H1 (cell line): ENCODE measurements around the gene SAMD7. TPM values are rescaled to one million over a fixed set of nuclear protein-coding genes. Genes with fewer than 3 reads are reported as not detected.

Source experiments
- CTCF ChIA-PET: fragments of 300-600 bp; sonication (Branson Sonifier 250); formaldehyde crosslinking; loops from one replicate; lab custom pipeline; 2021; ENCODE audit not compliant: partially characterized antibody; lab: Charles Lee
- POLR2A ChIA-PET: fragments of 300-600 bp; sonication (Branson Sonifier 250); formaldehyde crosslinking; loops from one replicate; lab custom pipeline; 2021; ENCODE audit warnings: inconsistent platforms; ENCODE audit not compliant: partially characterized antibody; lab: Charles Lee
- DNase-seq, 2 experiments: peaks; one replicate each; pipeline versions ENCODE4 v3.0.0 to v3.0.0-alpha.2; 2010 to 2022; ENCODE audit warnings: low spot score in 2 of 2, low read depth in 1 of 2, mixed read lengths in 1 of 2
- FAIRE-seq: peaks from 2 replicates; lab custom pipeline; 2011; peaks lifted over from hg19 to GRCh38; lab: Jason Lieb, UNC
- H2AFZ ChIP-seq: 2 replicates; pipeline ENCODE4 v1.8.1; 2012; ENCODE audit warnings: low read length, inconsistent platforms
- H2AK5ac ChIP-seq: 2 replicates; pipeline ENCODE4 v1.6.1; 2013; ENCODE audit warnings: low read depth, low read length
- H2BK120ac ChIP-seq: replicated peaks from 2 replicates; pipeline ENCODE3; 2013; ENCODE audit warnings: low read depth, low read length, inconsistent platforms
- H2BK12ac ChIP-seq: 2 replicates; pipeline ENCODE4 v1.6.1; 2013; ENCODE audit warnings: low read depth, low read length
- H2BK15ac ChIP-seq: 2 replicates; pipeline ENCODE4 v1.6.1; 2013; ENCODE audit warnings: low read length
- H2BK20ac ChIP-seq: 2 replicates; pipeline ENCODE4 v1.6.1; 2013; ENCODE audit warnings: low read length
- H2BK5ac ChIP-seq: 2 replicates; pipeline ENCODE4 v1.6.1; 2013; ENCODE audit warnings: low read depth, low read length
- H3K14ac ChIP-seq: 2 replicates; pipeline ENCODE4 v1.6.1; 2013; ENCODE audit warnings: inconsistent platforms; ENCODE audit not compliant: insufficient read length
- H3K18ac ChIP-seq: 2 replicates; pipeline ENCODE4 v1.6.1; 2013; ENCODE audit warnings: low read length; ENCODE audit errors: extremely low read depth
- H3K23ac ChIP-seq: 2 replicates; pipeline ENCODE4 v1.6.1; 2013; ENCODE audit warnings: inconsistent platforms; ENCODE audit not compliant: insufficient read length
- H3K23me2 ChIP-seq: 2 replicates; pipeline ENCODE4 v1.6.1; 2013; ENCODE audit warnings: low read depth, low read length
- H3K27ac ChIP-seq: 2 replicates; pipeline ENCODE4 v1.6.1; 2011; ENCODE audit warnings: low read depth, low read length, inconsistent platforms
- H3K27me3 ChIP-seq, 4 experiments: replicated peaks in 1 of 4; 1 replicate in 1 of 4; 2 replicates in 3 of 4; pipeline versions ENCODE4 v1.6.1 to v1.8.1; 2011 to 2013; ENCODE audit warnings: low read length in 3 of 4, mild to moderate bottlenecking in 3 of 4, inconsistent platforms in 2 of 4, mixed read lengths in 2 of 4, moderate library complexity in 1 of 4; ENCODE audit not compliant: control insufficient read depth in 3 of 4, insufficient read depth in 3 of 4; ENCODE audit errors: extremely low read depth in 1 of 4
- H3K36me3 ChIP-seq, 4 experiments: 2 replicates each; pipeline versions ENCODE4 v1.6.1 to v1.8.1; 2011 to 2013; ENCODE audit warnings: mild to moderate bottlenecking in 4 of 4, low read length in 3 of 4, moderate library complexity in 2 of 4, control low read depth in 1 of 4, inconsistent platforms in 1 of 4; ENCODE audit not compliant: insufficient read depth in 4 of 4, control insufficient read depth in 2 of 4
- H3K4ac ChIP-seq: replicated peaks from 2 replicates; pipeline ENCODE3; 2013; ENCODE audit warnings: low read length, low read depth, mixed read lengths, inconsistent platforms; ENCODE audit not compliant: insufficient read length
- H3K4me1 ChIP-seq, 4 experiments: replicated peaks in 1 of 4; 1 replicate in 1 of 4; 2 replicates in 3 of 4; pipeline versions ENCODE4 v1.6.1 to v1.8.1; 2011 to 2013; ENCODE audit warnings: low read length in 3 of 4, inconsistent platforms in 2 of 4, mixed read lengths in 1 of 4; ENCODE audit not compliant: insufficient read depth in 4 of 4, control insufficient read depth in 3 of 4
- H3K4me2 ChIP-seq, 2 experiments: 2 replicates each; pipeline versions ENCODE4 v1.6.1 to v1.8.1; 2011 to 2013; ENCODE audit warnings: low read depth in 2 of 2, low read length in 2 of 2, control low read depth in 1 of 2, inconsistent platforms in 1 of 2, mild to moderate bottlenecking in 1 of 2; ENCODE audit not compliant: insufficient read depth in 1 of 2
- H3K4me3 ChIP-seq, 4 experiments: fragments of 200-600, 300-600 bp in 1 of 4; sonication (generic), shearing (Covaris generic), sonication (Bioruptor Twin) in 1 of 4; 2 replicates each; pipeline versions ENCODE4 v1.5.1 to v1.8.1; 2011 to 2016; ENCODE audit warnings: low read length in 4 of 4, low read depth in 3 of 4, control low read depth in 2 of 4, inconsistent platforms in 2 of 4, mild to moderate bottlenecking in 2 of 4, mixed read lengths in 1 of 4, moderate library complexity in 1 of 4; ENCODE audit not compliant: insufficient read depth in 2 of 4; ENCODE audit errors: extremely low read depth in 1 of 4
- H3K56ac ChIP-seq: replicated peaks from 2 replicates; pipeline ENCODE3; 2013; ENCODE audit warnings: low read depth, mild to moderate bottlenecking, mixed read lengths, low read length, inconsistent platforms; ENCODE audit not compliant: insufficient read length
- H3K79me1 ChIP-seq: 2 replicates; pipeline ENCODE4 v1.6.1; 2013; ENCODE audit warnings: low read depth, low read length, control low read depth
- H3K79me2 ChIP-seq, 2 experiments: 2 replicates each; pipeline versions ENCODE4 v1.6.1 to v1.8.1; 2012 to 2013; ENCODE audit warnings: low read length in 2 of 2, mild to moderate bottlenecking in 2 of 2, inconsistent platforms in 1 of 2; ENCODE audit not compliant: insufficient read depth in 2 of 2, control insufficient read depth in 1 of 2
- H3K9ac ChIP-seq, 4 experiments: replicated peaks in 1 of 4; 1 replicate in 1 of 4; 2 replicates in 3 of 4; pipeline versions ENCODE4 v1.6.1 to v1.8.1; 2011 to 2013; ENCODE audit warnings: low read depth in 3 of 4, low read length in 3 of 4, control low read depth in 2 of 4, mild to moderate bottlenecking in 2 of 4, moderate library complexity in 2 of 4, inconsistent platforms in 1 of 4; ENCODE audit errors: extremely low read depth in 1 of 4
- H3K9me3 ChIP-seq, 2 experiments: 2 replicates each; pipeline versions ENCODE4 v1.6.1 to v1.8.1; 2012 to 2013; ENCODE audit warnings: mild to moderate bottlenecking in 2 of 2, moderate library complexity in 2 of 2, control low read depth in 1 of 2, inconsistent platforms in 1 of 2, low read depth in 1 of 2, low read length in 1 of 2, mixed read lengths in 1 of 2; ENCODE audit not compliant: insufficient read depth in 2 of 2
- H4K20me1 ChIP-seq, 2 experiments: replicated peaks in 1 of 2; 2 replicates each; pipeline versions ENCODE3 to v1.8.1; 2011 to 2013; ENCODE audit warnings: inconsistent platforms in 2 of 2, low read length in 2 of 2, mild to moderate bottlenecking in 1 of 2; ENCODE audit not compliant: insufficient read depth in 2 of 2, control insufficient read depth in 1 of 2
- H4K5ac ChIP-seq: 2 replicates; pipeline ENCODE4 v1.6.1; 2013; ENCODE audit warnings: low read length, low read depth, mixed read lengths, inconsistent platforms; ENCODE audit not compliant: insufficient read length
- H4K8ac ChIP-seq: 2 replicates; pipeline ENCODE4 v1.8.0; 2013; ENCODE audit warnings: mild to moderate bottlenecking, moderate library complexity, low read length, inconsistent platforms; ENCODE audit not compliant: insufficient read depth; ENCODE audit errors: extremely low read depth
- H4K91ac ChIP-seq: replicated peaks from 2 replicates; pipeline ENCODE3; 2013; ENCODE audit warnings: low read length, mixed read lengths, inconsistent platforms; ENCODE audit not compliant: insufficient read length
- POLR2AphosphoS5 ChIP-seq: IDR thresholded peaks from 2 replicates; pipeline ENCODE4 v1.6.1; 2011; ENCODE audit warnings: low read depth, low read length
- SRF ChIP-seq: IDR thresholded peaks from 2 replicates; pipeline ENCODE4 v1.6.1; 2011; ENCODE audit warnings: mild to moderate bottlenecking, low read depth, low read length, moderate library complexity
- WGBS, 2 experiments: shearing (Covaris generic) in 1 of 2; methylation state at CpG; one replicate each; pipeline versions ENCODE4 v1.1.6 to v1.1.7; 2013 to 2015; ENCODE audit warnings: low lambda C conversion rate in 2 of 2, mixed read lengths in 2 of 2, inconsistent platforms in 1 of 2, low coverage in 1 of 2, missing lambda C conversion rate in 1 of 2; ENCODE audit not compliant: insufficient replicate concordance in 2 of 2, insufficient coverage in 1 of 2, insufficient read length in 1 of 2; ENCODE audit errors: extremely low coverage in 1 of 2, missing lambda C conversion rate in 1 of 2; 5-methylcytosine and 5-hydroxymethylcytosine counted together
- polyA plus RNA-seq, 7 experiments: library from polyadenylated mRNA; depleted of rRNA in 3 of 7; stranded (reverse) in 5 of 7; unstranded in 2 of 7; fragments of >200 nt in 5 of 7; fragments of 200-250 nt in 2 of 7; gene quantifications; 1 replicate in 5 of 7; 2 replicates in 1 of 7; 4 replicates in 1 of 7; pipeline versions ENCODE4 v1.2.1 to v1.2.3, GENCODE V29; 2011 to 2013; ENCODE audit warnings: missing spikeins in 2 of 7, mixed read lengths in 2 of 7
- total RNA-seq: library from RNA; stranded (reverse); fragmentation: NEBNext Ultra II Directional; extraction: Animal tissue kit (Norgen Biotek cat#: 25700); gene quantifications from 2 replicates; pipeline ENCODE4 v1.2.1, GENCODE V29; 2021

The SAMD7 gene
- total and polyA plus RNA-seq, 2 of the 8 experiments (the other 6 are each of a cell fraction or from before 2014, with no cell fraction given) = not detected

GRCh38 chr3:169945313-169945712 lies 33.9 kb downstream of the SAMD7 start:
- H3K4me3 ChIP-seq = no peak overlapping the region
- no peak for DNase-seq
- no peak overlapping the region for H4K8ac ChIP-seq
- no peaks in the 10 kb centered on the region for H3K27me3 ChIP-seq
- H3K56ac ChIP-seq = no peak overlapping the region
- no peak overlapping the region for H4K91ac ChIP-seq
- H3K27ac ChIP-seq = no peak overlapping the region
- no peak overlapping the region for H3K18ac ChIP-seq
- no peak for FAIRE-seq
- H2AK5ac ChIP-seq = no peak overlapping the region
- no peaks in the 10 kb centered on the region for H4K20me1 ChIP-seq
- H2BK20ac ChIP-seq = no peak overlapping the region
- H2BK120ac ChIP-seq = no peak overlapping the region
- no peaks in the 10 kb centered on the region for H3K23me2 ChIP-seq
- no peak overlapping the region for H2AFZ ChIP-seq
- H3K4me1 ChIP-seq = no peaks in the 10 kb centered on the region
- H3K4me2 ChIP-seq = no peak overlapping the region
- no peak overlapping the region for H3K9ac ChIP-seq
- H3K79me1 ChIP-seq = no peaks in the 10 kb centered on the region
- H3K36me3 ChIP-seq = no peaks in the 10 kb centered on the region
- H4K5ac ChIP-seq = no peak overlapping the region
- ChIA-PET CTCF (no interaction called here), POLR2A (no interaction called here)
- H2BK15ac ChIP-seq = no peak overlapping the region
- H2BK12ac ChIP-seq = no peak overlapping the region
- no peak overlapping the region for H3K14ac ChIP-seq
- peaks cover 0 to 3% of the 10 kb centered on the region in 2 experiments; a peak in 2 of 4 replicates for H3K9me3 ChIP-seq
- WGBS, 2 experiments = 86% methylated on average over 7 of the region's 7 CpGs; no CpG with 5 or more reads in 1 of the 2 experiments
- no peak overlapping the region for H3K4ac ChIP-seq
- no peak overlapping the region for H3K23ac ChIP-seq
- no peaks in the 10 kb centered on the region for H3K79me2 ChIP-seq
- no peak overlapping the region for H2BK5ac ChIP-seq
- TF ChIP-seq POLR2AphosphoS5 (no peak), SRF (no peak)
